ENCODE data around the gene DIS3L2.
A peak's percentile ranks its signal among the peaks of the same experiment; 100 is the strongest.

Gene DIS3L2

GRCh38 chr2:231970461-231970860 lies 8.9 kb downstream of the DIS3L2 start:
- no peak for DNase-seq (ENCODE audit: low read depth)

GRCh38 chr2:231975001-231975400 lies 13.5 kb downstream of the DIS3L2 start:
- TF ChIP-seq CTCF (conservative IDR thresholded peaks at IDR 0.05; ENCODE audit: low read depth, low read length), result no peak
- H3K4me3 ChIP-seq (ENCODE audit: low read depth, low read length), result no peak overlapping the region
- DNase-seq (ENCODE audit: low read depth), result no peak

More at GRCh38 chr2:231970461-231970860, 8.9 kb downstream of the DIS3L2 start:
- no peak for TF ChIP-seq CTCF (conservative IDR thresholded peaks at IDR 0.05; ENCODE audit: low read depth, low read length)
- no peak overlapping the region for H3K4me3 ChIP-seq (ENCODE audit: low read depth, low read length)

GRCh38 chr2:231977430-231977829 lies 15.9 kb downstream of the DIS3L2 start:
- TF ChIP-seq CTCF (conservative IDR thresholded peaks at IDR 0.05; ENCODE audit: low read depth, low read length), result no peak
- H3K4me3 ChIP-seq (ENCODE audit: low read depth, low read length), result no peak overlapping the region
- DNase-seq (ENCODE audit: low read depth), result no peak

- no peak for TF ChIP-seq CTCF (conservative IDR thresholded peaks at IDR 0.05; ENCODE audit: low read depth, low read length)
- DNase-seq (ENCODE audit: low read depth), result no peak
Observed at GRCh38 chr2:231984992-231985391, 23.5 kb downstream of the DIS3L2 start.

GRCh38 chr2:231985823-231986261 lies 24.3 kb downstream of the DIS3L2 start:
- H3K4me3 ChIP-seq (ENCODE audit: low read depth, low read length), result no peak overlapping the region
- DNase-seq (ENCODE audit: low read depth), result no peak
- no peak for TF ChIP-seq CTCF (conservative IDR thresholded peaks at IDR 0.05; ENCODE audit: low read depth, low read length)

More at GRCh38 chr2:231984992-231985391, 23.5 kb downstream of the DIS3L2 start:
- no peak overlapping the region for H3K4me3 ChIP-seq (ENCODE audit: low read depth, low read length)

GRCh38 chr2:231987124-231987727 lies 25.7 kb downstream of the DIS3L2 start:
- no peak overlapping the region for H3K4me3 ChIP-seq (ENCODE audit: low read depth, low read length)
- TF ChIP-seq CTCF (conservative IDR thresholded peaks at IDR 0.05; ENCODE audit: low read depth, low read length), result no peak
- DNase-seq (ENCODE audit: low read depth), result peak; percentile 15

GRCh38 chr2:231988179-231988866 lies 26.8 kb downstream of the DIS3L2 start:
- H3K4me3 ChIP-seq (ENCODE audit: low read depth, low read length), result no peak overlapping the region
- TF ChIP-seq CTCF (conservative IDR thresholded peaks at IDR 0.05; ENCODE audit: low read depth, low read length), result no peak
- DNase-seq (ENCODE audit: low read depth), result no peak

All from choroid plexus epithelial cell (primary cell).